CD4-positive, alpha-beta T cell treated with Interleukin-4 for 4 hours (primary cell): ENCODE results near the gene SPRTN.
A peak's percentile ranks its signal among the peaks of the same experiment; 100 is the strongest.

Experiments used
- DNase-seq: peaks from one replicate; pipeline ENCODE4 v3.0.0-alpha.2; 2020

The SPRTN gene, protein sequence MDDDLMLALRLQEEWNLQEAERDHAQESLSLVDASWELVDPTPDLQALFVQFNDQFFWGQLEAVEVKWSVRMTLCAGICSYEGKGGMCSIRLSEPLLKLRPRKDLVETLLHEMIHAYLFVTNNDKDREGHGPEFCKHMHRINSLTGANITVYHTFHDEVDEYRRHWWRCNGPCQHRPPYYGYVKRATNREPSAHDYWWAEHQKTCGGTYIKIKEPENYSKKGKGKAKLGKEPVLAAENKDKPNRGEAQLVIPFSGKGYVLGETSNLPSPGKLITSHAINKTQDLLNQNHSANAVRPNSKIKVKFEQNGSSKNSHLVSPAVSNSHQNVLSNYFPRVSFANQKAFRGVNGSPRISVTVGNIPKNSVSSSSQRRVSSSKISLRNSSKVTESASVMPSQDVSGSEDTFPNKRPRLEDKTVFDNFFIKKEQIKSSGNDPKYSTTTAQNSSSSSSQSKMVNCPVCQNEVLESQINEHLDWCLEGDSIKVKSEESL

DNA sequence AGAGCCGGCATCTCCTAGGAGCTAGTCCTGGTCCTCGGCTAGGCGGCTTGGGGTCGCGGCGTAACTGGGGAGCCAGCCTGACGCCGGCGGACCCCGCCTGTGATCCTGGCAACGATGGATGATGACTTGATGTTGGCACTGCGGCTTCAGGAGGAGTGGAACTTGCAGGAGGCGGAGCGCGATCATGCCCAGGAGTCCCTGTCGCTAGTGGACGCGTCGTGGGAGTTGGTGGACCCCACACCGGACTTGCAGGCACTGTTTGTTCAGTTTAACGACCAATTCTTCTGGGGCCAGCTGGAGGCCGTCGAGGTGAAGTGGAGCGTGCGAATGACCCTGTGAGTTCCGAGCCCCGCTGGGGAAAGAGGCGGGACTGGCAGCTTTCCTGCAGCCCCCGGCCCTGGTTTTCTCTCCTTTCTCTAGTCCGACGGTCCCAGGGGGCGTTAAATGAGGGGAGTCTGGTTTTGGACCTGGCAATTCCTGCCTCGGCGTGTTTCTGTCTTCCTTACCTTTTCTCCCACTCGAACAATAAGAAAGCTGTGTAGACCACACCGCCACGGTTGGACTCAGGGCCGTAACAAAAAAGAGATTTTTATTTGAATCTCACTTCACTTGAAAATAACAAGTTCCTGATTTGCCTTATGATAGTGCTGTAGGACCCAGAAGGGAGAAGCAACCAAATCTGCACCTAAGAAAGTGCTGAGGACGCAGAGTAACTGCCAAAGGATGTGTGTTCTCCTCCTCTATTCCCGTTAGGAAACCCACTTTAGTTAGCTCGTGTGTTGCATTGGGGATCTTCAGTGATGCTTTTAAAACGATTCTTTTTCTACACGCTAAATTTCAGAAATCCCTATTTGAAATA is at the start of gene SPRTN:
SPRTN (plus strand) TSS at position 24 of the 859 bp plus-strand sequence; CDS start at position 115, 91 bp downstream.
- no peak for DNase-seq

DNA sequence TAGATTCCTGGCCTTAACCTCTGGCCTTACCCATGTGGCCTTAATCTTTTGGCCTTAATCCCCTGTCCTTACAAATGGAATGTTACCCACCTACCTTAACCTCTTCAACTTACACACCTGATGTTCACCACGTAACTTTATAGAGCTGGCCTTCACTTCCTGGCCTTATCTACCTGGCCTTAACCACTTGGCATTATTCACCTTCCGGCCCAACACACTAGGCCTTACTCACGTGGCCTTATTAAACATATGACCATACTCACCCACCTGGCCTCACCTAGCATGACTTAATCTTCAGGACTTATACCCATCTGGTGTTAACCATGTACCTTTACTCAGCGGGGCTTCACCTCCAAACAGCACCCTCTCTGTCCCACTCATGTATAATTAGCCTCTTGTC is 42.2 kb upstream of the SPRTN start:
- DNase-seq = no peak

DNA sequence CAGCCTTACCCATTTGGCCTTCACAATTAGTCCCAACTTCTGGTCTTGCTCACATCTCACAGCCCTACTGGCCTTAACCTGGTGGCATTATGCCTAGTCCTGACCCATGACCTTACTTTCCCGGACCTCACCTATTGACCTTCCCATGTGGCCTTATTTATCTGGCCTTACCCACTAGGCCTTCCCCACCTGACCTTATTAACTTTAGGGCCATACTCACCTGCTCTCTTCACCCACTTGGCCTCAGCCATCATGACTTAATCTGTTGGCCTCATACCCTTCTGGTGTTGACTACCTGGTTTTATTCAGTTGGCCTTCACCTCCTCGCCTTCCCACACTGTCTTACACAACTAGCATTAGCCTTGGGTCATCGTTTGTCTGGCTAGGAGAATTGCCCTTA is 36.1 kb upstream of the SPRTN start:
- no peak for DNase-seq

DNA sequence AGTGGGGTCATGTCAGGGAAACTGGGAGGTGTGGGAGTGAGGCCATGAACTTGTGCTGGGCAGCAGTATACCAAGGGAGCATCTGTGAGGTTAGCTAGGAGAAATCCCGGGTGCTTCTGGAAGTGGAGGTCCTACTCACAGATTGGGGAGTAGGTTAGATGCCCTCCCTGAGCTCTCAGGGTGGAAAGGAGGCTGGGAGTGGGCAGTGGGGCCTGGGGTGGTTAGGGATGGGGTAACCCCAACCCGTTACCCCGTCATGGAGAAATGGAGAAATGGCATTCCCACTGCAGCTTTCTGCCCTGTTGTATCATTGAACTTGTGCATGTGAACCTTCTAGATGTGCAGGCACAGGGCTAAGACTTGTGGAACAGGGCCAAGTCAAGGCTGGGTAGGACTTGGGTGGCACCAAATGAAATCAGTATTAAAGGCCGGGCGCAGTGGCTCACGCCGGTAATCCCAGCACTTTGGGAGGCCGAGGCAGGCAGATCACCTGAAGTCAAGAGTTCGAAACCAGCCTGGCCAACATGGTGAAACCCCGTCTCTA is 27.6 kb upstream of the SPRTN start:
- no peak for DNase-seq

DNA sequence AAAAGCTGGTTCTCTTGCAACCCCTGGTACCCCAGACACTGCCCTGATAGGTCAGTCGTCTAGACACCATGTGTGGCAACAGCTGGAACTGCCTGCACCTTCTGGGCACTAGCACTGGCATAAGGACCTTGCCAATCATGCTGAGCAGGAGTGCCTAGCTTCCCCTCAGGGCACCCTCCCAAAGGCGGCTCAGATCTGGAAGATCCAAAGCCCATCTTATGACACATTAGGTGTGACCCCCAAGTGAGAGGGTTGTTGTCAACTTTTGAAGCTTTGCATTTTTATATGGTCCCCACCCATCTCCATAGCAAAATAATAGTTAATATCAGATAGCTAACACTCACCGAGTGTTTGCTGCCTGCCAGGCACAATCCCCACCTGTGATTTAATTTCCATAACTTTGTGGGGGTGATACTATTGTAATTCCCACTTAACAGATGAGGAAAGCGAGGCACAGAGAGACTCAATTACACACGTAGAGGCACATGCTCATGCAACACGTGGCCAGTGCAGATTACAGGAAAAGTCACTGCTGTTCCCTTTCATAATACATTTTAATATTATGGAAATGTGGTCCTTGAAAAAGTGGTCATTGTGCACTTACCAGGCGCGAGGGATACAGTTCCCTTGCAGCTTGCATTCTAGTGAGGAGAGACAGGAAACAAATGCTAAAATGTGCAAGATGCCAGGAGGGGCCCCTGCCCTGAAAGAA is 26.2 kb upstream of the SPRTN start:
- DNase-seq = no peak

DNA sequence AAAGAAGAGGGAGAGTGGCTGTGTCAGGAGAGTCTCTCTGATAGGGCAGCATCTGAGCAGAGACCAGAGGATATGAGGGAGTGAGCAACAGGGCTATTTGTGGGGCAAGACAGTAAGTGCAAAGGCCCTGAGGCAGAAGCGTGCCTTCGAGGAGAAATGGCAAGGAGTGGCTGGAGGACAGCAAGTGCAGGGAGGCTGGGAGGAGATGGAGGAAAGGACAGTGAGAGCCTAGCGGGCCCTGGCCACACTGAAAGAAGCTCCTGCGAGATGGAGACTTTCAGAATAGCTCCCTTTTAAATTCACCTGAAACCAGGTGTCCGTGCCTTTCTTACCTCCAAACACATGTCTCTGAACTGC is 25.7 kb upstream of the SPRTN start:
- DNase-seq = no peak

DNA sequence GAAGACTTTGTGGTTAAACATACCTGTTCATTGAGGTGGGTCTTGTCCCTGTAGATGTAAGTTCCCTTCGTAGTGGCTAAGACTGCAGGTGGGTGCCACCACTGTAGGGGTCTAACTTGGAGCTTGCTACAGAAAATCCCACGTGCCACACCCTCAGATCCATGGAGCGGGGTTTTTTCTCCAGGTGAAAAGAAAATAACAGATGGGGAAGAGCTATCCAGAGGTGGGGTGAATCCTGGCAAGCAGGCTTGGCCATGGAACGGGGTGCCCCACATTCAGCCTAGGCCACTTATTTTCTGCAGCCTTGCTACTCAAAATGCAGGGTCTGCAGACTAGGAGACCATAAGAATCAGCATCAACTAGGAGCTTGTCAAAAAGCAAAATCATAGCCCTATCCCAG is 24.4 kb upstream of the SPRTN start:
- no peak for DNase-seq

DNA sequence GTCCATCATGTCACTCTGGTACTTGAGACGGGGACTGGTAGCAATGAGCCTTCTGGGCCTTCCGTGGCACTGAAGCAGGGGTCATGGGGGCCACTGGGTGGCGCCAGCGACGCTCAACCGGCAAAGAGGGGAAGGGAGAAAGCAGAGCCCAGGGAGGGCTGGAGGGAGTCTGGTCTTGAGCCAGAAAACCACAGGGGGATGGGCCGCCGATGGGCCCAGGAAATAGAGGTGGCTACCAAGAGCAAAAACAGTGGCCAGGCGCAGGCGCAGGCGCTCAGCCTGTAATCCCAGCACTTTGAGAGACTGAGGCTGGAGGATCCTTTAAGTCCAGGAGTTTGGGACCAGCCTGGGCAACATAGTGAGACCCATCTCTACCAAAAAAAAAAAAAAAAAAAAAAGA is 22.2 kb upstream of the SPRTN start:
- peak; percentile 20 for DNase-seq

DNA sequence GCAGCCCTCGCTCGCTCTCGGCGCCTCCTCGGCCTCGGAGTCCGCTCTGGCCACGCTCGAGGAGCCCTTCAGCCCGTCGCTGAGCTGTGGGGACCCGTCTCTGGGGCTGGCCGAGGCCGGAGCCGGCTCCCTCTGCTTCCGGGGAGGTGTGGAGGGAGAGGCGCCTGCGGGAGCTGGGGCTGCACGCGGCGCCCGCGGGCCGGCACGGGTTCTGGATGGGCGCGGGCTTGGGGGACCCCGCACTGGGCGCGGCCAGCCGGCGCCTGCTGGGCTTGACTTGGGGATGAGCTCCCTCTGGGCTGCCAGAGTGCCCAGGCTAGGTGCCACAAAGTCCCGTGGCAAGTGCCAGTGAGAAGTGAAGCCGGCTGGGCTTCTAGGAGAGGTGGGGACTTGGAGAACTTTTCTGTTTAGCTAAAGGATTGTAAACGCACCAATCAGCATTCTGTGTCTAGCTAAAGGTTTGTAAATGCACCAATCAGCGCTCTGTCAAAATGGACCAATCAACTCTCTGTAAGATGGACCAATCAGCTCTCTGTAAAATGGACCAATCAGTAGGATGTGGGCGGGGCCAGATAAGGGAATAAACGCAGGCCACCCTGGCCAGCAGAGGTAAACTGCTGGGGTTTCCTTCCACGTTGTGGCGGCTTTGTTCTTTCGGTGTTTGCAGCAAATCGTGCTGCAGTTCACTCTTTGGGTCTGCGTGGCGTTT is 20.6 kb upstream of the SPRTN start:
- no peak for DNase-seq

DNA sequence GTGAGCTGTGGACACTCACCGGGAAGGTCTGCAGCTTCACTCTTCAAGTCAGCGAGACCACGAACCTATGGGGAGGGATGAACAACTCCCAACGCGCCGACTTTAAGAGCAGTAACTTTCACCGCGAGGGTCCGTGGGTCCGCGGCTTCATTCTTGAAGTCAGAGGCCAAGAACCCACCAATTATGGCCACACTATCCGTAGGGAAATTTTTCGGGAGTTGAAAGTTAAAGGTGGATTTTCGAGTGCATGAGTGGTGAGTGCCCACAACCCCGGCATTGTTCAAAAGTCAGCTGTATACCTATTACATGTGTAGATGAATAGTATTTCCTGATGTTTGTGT is 20.1 kb upstream of the SPRTN start:
- DNase-seq = no peak

DNA sequence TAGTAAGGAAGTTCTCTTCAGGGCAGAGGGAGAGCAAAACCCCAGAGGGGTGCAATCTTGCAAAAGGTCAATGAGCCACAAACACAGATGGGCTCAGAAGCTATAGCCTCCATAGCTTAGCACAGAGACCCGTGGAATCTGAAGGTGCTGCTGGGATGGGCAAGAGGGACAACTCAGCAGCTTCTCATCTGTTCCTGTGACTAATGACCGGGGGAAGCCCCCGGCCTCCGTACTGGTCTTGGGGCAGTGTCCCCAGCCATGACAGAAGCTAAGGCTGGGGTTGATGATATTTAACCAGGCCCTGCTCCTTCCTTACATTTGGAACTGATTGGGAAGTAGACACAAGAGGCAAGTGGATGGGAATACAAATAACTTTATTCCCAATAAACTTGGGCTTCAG is 19.5 kb upstream of the SPRTN start:
- DNase-seq = no peak

DNA sequence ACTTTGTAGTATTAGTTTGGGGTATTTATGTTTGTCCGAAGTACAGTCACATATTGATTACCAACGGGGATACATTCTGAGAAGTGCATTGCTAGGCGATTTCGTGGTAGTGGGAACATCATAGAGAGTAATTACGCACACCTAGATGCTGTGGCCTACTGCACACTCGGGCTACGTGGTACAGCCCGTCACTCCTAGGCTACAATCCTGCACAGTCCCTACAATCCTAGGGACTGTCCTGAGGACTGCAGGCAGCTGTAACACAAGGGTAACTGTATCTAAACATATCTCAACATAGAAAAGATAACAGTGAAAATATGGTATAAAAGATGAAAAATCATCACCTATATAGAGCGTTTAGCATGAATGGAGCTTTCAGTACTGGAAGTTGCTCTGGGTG is 19.0 kb upstream of the SPRTN start:
- DNase-seq = no peak

DNA sequence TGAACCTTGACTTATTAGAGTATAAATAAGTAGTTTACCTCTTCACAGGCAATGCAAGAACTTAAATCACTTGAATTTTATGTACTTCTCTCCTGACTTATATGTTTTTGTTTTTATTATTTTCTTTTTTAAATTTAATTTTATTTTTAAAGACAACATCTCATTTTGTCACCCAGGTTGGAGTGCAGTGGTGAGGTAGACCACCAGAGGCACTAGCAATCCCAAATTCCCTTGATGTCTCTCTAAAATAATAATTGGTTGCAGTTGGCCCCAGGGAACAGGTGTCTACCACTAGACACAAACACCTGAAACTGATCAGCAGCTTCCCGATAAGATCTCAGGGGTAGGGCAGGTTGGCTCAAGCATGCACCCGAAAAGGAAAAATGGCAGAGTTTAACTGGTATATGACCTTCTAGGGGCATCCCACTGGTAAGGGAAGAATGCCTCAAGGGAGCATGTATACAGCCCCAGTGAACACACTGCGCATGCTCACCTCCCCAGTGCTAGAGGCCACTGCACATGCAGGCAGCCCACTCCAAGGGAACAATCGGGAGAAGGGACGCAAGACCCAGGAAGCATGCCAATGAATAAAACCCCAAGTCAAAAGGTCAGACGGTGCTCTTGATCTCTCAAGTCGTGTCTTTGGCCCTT is 15.1 kb upstream of the SPRTN start:
- no peak for DNase-seq

DNA sequence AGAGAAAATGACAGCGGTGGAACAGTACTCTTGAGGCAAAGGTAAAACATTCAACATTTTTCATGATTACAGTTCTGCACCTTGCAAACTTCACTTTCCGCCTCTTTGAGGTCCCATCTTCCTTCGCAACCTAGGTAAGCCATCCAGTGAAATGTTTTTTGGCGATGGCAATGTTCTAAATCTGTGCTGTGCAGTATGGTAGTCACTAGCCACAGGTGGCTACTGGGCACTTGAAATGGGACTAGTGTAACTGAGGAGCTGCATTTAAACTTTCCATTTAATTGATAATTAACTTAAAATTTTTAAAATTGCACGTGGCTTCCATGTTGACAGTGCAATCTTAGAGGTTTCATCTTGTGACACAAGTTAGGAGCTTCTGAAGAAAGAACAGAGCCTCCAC is 13.4 kb upstream of the SPRTN start:
- DNase-seq = no peak

DNA sequence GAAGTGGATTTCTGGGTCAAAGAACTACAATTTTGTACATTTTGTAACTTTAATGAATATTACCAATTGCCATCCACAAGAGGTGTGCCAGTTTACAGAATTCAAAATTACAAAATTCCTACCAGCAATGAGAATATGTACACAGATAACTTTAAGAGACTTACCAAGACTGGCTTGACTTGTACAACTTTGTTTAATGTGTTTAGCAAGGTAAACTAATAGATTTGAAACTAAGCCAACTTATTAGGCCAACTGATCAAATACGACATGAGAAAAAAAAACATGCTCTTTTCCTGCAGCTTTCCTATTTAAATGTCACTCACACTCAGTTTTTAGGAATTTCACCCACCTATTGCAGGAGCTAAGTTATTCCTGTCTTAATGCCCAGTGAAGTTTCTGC is 11.8 kb upstream of the SPRTN start:
- no peak for DNase-seq

DNA sequence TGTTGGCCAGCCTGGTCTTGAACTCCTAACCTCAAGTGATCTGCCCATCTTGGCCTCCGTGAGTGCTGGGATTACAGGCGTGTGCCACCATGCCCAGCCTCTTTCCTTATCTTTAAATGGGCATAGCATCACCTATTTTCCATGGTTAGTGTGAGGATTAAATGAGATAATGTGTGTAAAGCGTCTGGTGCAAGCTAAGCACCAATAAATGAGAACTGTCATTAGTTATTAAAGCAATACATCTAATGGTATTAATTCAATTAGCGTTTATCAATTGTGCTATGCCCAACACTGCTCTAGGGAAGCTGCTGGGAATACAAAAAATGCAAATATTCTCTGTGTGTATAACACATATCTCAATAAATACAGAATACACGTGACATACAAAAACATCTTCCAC is 10.5 kb upstream of the SPRTN start:
- no peak for DNase-seq

DNA sequence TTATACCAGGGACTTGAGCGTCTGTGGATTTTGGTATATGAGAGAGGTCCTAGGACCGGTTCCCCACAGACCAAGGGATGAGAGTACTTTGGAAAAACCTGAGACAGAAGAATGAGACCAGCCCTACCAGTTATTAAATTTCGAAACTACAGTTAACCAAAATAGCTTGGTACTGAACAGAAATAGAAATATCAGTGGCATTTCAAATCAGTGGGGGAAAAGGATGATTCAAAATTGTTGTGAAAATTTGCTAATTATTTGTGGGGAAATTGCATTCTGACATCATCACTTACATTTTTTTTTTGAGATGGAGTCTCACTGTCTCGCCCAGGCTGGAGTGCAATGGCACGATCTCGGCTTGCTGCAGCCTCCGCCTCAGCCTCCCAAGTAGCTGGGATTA is 8.6 kb upstream of the SPRTN start:
- DNase-seq = no peak

DNA sequence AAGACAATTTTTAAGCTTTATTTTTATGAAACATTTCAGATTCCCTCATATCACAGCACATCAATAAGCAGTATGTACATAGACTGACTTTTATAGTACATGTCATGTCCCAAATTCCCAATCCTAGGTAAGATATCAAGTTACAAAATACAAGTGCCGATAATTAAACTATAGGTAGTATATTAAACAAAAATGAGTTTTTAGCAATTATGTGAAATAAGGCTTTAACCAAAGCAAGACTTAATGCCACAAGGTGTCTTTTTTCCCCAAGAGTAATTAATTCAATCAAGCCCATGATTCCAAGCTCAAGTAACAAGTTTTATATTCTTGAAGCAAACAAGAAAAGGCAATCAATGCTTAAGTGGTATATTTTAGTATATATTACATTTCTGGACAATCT is 5.3 kb upstream of the SPRTN start:
- no peak for DNase-seq

DNA sequence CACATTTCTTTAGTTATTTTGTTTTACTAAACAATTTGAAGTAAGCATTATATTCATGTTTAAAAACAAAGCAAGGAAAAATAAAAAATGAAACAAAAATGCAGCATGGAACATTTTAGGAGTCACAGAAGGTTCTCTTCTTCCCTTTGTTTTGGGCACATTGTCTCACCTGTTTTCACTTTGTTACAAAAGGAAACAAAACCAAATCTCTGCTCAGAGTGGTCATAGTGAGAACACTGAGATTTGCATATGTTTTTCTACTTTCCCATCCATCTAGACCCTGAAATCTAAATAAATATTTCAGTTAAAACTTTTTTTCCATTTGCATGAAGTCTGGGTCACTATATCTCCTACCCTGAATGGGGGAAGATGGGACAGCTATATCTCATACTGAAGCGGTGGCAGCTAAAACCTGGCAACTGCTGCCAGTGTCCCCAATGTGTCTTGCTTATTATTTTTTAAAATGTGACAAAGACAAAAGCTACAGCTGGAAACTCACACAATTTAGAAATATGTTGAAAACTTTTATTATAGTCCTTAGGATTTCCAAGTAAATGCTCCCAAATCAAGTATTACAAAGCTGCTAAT is 3.9 kb upstream of the SPRTN start:
- no peak for DNase-seq

DNA sequence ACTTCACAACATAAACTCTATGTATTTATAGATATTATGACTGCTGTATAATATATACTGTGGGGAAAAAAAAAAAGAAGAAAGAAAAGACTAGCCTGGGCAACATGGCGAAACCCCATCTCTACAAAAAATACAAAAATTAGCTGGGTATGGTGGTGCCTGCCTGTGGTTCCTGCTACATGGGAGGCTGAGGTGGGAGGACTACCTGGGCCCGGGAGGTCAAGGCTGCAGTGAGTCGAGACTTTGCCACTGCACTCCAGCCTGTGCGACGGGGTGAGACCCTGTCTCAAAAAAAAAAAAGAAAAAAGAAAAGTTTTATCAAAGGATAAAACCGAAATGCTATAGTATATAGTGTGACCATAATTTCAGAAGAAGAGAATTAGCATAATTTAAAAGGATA is 3.1 kb upstream of the SPRTN start:
- no peak for DNase-seq

DNA sequence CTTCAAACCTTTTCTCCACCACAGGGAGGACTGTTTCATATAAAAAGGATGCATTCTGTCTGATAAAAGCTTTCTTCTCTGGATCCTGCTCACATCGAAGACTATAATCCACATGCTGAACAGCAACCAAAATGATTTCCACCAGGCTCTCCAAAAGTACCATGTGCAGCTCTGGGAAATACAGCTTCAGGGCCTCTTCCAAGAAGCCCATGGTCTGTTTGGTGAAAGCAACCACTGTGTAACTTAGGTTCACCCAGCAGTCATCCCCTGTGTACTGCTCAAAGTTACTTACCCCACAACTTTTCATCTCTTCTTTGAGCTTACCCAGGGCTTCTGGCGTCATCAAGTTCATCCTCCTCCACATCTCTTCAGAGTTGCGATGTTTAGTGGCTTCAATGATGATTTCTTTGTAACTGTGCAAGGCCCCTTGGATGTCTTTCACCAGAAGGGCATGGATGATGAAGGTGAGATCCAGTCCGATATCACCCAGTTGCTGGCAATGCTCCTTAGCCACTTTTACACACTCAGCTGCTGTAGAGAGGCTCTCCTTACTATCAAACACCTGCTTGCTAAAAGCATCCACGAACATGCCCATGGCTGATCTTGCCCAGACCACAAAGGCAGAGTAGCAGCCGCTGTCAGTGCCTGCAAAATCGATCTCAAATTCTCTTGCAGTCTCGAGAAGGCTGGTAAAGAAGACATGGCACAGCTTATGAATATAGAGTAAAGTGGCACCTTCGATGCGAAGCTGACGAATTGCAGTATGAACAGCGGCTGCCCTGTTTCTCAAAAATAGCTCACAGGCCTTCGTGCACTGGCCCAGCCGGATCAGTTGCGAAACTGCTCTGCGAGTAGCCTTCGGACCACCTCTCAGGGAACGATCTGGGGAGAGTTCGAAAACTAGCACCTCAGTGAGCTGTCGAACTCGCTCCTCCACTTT is 2.2 kb upstream of the SPRTN start:
- no peak for DNase-seq
